ENCODE measurements around the gene RIT1.

GRCh38 chr1:155919801-155920200 is 8.7 kb upstream of the RIT1 start:
- no peak for TF ChIP-seq CTCF (IDR thresholded peaks at IDR 0.05; ENCODE audit: low read length)
- TF ChIP-seq EZH2 (IDR thresholded peaks at IDR 0.05; ENCODE audit: borderline replicate concordance, low read length), result no peak

All from OCI-LY1 (cell line).